HS-27A (cell line): ENCODE results near the gene USP17L10.
"Not testable (repeated sequence)": the region's sequence is repeated elsewhere in the genome, so short reads cannot be mapped to it uniquely, and the experiment has no call there.

Experiments
- DNase-seq: peaks from one replicate; pipeline ENCODE4 v3.0.0-alpha.2; 2012; ENCODE audit warnings: low read depth, missing footprints

USP17L10 gene, protein sequence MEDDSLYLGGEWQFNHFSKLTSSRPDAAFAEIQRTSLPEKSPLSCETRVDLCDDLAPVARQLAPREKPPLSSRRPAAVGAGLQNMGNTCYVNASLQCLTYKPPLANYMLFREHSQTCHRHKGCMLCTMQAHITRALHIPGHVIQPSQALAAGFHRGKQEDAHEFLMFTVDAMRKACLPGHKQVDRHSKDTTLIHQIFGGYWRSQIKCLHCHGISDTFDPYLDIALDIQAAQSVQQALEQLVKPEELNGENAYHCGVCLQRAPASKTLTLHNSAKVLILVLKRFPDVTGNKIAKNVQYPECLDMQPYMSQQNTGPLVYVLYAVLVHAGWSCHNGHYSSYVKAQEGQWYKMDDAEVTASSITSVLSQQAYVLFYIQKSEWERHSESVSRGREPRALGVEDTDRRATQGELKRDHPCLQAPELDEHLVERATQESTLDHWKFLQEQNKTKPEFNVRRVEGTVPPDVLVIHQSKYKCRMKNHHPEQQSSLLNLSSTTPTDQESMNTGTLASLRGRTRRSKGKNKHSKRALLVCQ

DNA sequence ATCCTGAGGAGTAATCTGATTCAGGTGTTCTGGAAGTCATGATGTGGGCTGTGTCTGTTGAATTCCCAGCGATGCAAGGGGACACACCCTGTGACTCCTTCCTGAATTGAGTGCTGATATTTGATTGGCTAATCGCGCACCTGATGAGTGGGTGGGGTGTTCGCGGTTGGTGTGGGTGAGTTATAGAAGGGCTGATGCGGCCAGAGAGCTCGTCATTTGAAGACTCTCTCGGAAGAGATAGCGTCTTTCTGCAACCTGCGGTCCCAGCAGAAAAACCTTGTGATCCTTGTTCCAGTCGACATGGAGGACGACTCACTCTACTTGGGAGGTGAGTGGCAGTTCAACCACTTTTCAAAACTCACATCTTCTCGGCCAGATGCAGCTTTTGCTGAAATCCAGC lies at the start of gene USP17L10:
Gene USP17L10, plus strand, starts transcription at position 301 of the 400 bp plus-strand sequence. Its CDS starts 0 bp downstream, at position 301.
- not testable (repeated sequence) for DNase-seq

DNA sequence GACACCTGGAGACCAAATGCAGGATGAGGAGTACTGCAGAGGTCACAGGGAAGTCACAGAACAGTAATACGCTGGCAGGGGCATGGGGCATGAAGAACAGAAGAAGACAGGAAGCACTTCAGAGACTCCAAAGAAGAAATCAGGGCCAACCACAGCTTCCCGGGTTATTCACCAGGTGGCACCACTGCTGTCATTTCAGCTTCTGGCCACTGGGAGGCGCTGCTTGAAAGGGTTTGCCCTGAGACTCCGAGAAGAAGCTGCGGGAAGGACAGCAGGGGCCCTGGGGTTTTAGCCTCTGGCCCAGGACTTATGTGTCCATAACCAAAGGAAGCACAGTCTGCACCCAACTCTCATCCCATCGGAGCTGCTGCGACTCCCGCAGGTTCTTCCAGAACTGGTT lies 44.5 kb upstream of the USP17L10 start:
- DNase-seq: not testable (repeated sequence)

DNA sequence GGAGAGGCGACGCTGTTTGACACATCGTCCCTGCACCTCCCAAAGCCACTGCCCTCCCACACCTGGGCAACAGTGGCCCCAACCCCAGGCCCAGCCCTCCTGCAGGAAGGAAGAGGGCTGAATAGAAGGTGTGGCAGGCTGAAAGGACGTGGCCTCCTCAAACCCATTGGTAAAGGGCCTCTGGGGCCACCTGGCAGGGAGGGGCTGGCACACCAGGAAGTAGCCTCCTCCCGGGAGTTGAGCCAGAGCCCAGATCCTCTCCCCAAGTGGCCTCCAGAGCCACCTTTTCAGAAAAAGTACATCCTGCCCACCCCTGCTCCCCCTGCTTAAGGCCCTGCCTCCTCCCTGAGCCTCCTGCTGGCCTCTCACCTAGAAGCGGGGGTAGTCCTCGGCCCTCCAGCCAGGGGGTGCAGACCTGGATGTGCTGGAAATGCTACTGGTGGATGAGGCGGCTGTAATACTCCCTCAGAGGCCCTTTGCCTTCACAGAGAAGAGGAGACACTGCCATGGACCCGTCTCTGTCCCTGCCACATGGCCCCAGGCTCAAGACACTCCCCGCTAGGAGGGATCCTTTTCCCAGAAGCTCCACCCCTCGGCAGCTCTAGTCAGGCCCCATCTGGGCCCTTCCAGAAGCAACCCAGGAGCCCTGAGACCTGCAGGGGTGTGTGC lies 40.5 kb upstream of the USP17L10 start, which contains the start of gene FAM90A26:
Gene FAM90A26, plus strand, starts transcription at position 619 of the 669 bp plus-strand sequence. CDS start 2,764 bp downstream, outside the sequence.
- not testable (repeated sequence) for DNase-seq

DNA sequence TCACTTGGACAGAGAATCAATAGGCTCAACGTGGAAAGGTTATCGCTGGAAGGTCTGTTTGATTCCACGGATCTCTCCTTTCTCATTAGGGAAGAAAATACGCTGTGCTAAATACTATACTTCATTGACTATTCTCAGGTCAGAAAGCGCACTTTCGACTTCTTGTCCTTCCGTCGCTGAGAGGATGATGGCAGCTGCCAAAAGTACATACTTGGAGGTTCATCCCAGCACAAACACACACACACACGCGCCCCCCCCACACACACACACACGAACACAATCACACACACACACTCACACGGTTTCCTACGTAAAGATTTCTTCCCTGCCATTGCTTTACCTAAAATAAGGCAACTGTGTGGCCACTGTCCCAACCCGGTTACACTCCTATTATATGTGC lies 4.2 kb downstream of the USP17L10 start:
- DNase-seq: not testable (repeated sequence)

DNA sequence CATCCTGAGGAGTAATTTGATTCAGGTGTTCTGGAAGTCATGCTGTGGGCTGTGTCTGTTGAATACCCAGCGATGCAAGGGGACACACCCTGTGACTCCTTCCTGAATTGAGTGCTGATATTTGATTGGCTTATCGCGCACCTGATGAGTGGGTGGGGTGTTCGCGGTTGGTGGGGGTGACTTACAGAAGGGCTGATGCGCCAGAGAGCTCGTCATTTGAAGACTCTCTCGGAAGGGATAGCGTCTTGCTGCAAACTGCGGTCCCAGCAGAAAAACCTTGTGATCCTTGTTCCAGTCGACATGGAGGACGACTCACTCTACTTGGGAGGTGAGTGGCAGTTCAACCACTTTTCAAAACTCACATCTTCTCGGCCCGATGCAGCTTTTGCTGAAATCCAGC lies 4.6 kb downstream of the USP17L10 start, which contains the start of gene USP17L11:
Gene USP17L11, plus strand, starts transcription at position 301 of the 400 bp plus-strand sequence. Its CDS starts 0 bp downstream, at position 301.
- not testable (repeated sequence) for DNase-seq

DNA sequence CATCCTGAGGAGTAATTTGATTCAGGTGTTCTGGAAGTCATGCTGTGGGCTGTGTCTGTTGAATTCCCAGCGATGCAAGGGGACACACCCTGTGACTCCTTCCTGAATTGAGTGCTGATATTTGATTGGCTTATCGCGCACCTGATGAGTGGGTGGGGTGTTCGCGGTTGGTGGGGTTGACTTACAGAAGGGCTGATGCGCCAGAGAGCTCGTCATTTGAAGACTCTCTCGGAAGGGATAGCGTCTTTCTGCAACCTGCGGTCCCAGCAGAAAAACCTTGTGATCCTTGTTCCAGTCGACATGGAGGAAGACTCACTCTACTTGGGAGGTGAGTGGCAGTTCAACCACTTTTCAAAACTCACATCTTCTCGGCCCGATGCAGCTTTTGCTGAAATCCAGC lies 9.4 kb downstream of the USP17L10 start, which contains the start of gene USP17L12:
Gene USP17L12, plus strand, starts transcription at position 301 of the 400 bp plus-strand sequence. Its CDS starts 0 bp downstream, at position 301.
- not testable (repeated sequence) for DNase-seq

DNA sequence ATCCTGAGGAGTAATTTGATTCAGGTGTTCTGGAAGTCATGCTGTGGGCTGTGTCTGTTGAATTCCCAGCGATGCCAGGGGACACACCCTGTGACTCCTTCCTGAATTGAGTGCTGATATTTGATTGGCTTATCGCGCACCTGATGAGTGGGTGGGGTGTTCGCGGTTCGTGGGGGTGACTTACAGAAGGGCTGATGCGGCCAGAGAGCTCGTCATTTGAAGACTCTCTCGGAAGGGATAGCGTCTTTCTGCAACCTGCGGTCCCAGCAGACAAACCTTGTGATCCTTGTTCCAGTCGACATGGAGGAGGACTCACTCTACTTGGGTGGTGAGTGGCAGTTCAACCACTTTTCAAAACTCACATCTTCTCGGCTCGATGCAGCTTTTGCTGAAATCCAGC lies 14.1 kb downstream of the USP17L10 start, which contains the start of gene USP17L13:
Gene USP17L13, plus strand, starts transcription at position 301 of the 400 bp plus-strand sequence. Its CDS starts 0 bp downstream, at position 301.
- DNase-seq: not testable (repeated sequence)

DNA sequence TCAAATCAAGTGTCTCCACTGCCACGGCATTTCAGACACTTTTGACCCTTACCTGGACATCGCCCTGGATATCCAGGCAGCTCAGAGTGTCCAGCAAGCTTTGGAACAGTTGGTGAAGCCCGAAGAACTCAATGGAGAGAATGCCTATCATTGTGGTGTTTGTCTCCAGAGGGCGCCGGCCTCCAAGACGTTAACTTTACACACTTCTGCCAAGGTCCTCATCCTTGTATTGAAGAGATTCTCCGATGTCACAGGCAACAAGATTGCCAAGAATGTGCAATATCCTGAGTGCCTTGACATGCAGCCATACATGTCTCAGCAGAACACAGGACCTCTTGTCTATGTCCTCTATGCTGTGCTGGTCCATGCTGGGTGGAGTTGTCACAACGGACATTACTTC lies 19.8 kb downstream of the USP17L10 start:
- DNase-seq: not testable (repeated sequence)

DNA sequence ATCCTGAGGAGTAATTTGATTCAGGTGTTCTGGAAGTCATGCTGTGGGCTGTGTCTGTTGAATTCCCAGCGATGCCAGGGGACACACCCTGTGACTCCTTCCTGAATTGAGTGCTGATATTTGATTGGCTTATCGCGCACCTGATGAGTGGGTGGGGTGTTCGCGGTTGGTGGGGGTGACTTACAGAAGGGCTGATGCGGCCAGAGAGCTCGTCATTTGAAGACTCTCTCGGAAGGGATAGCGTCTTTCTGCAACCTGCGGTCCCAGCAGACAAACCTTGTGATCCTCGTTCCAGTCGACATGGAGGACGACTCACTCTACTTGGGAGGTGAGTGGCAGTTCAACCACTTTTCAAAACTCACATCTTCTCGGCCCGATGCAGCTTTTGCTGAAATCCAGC lies 23.6 kb downstream of the USP17L10 start, which contains the start of gene USP17L15:
Gene USP17L15, plus strand, starts transcription at position 301 of the 400 bp plus-strand sequence. Its CDS starts 0 bp downstream, at position 301.
- DNase-seq: not testable (repeated sequence)

DNA sequence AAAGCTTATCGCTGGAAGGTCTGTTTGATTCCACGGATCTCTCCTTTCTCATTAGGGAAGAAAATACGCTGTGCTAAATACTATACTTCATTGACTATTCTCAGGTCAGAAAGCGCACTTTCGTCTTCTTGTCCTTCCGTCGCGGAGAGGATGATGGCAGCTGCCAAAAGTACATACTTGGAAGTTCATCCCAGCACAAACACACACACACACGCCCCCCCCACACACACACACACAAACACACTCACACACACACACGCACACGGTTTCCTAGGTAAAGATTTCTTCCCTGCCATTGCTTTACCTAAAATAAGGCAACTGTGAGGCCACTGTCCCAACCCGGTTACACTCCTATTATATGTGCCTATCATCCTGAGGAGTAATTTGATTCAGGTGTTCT lies 28.0 kb downstream of the USP17L10 start:
- not testable (repeated sequence) for DNase-seq

DNA sequence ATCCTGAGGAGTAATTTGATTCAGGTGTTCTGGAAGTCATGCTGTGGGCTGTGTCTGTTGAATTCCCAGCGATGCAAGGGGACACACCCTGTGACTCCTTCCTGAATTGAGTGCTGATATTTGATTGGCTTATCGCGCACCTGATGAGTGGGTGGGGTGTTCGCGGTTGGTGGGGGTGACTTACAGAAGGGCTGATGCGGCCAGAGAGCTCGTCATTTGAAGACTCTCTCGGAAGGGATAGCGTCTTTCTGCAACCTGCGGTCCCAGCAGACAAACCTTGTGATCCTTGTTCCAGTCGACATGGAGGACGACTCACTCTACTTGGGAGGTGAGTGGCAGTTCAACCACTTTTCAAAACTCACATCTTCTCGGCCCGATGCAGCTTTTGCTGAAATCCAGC lies 33.1 kb downstream of the USP17L10 start, which contains the start of gene USP17L17:
Gene USP17L17, plus strand, starts transcription at position 301 of the 400 bp plus-strand sequence. Its CDS starts 0 bp downstream, at position 301.
- DNase-seq: not testable (repeated sequence)

DNA sequence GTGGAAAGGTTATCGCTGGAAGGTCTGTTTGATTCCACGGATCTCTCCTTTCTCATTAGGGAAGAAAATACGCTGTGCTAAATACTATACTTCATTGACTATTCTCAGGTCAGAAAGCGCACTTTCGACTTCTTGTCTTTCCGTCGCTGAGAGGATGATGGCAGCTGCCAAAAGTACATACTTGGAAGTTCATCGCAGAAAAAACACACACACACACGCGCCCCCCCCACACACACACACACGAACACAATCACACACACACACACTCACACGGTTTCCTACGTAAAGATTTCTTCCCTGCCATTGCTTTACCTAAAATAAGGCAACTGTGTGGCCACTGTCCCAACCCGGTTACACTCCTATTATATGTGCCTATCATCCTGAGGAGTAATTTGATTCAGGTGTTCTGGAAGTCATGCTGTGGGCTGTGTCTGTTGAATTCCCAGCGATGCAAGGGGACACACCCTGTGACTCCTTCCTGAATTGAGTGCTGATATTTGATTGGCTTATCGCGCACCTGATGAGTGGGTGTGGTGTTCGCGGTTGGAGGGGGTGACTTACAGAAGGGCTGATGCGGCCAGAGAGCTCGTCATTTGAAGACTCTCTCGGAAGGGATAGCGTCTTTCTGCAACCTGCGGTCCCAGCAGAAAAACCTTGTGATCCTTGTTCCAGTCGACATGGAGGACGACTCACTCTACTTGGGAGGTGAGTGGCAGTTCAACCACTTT lies 37.7 kb downstream of the USP17L10 start, which contains the start of gene USP17L18:
Gene USP17L18, plus strand, starts transcription at position 678 of the 728 bp plus-strand sequence. Its CDS starts 0 bp downstream, at position 678.
- DNase-seq: not testable (repeated sequence)

DNA sequence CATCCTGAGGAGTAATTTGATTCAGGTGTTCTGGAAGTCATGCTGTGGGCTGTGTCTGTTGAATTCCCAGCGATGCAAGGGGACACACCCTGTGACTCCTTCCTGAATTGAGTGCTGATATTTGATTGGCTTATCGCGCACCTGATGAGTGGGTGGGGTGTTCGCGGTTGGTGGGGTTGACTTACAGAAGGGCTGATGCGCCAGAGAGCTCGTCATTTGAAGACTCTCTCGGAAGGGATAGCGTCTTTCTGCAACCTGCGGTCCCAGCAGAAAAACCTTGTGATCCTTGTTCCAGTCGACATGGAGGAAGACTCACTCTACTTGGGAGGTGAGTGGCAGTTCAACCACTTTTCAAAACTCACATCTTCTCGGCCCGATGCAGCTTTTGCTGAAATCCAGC lies 42.6 kb downstream of the USP17L10 start, which contains the start of gene USP17L19:
Gene USP17L19, plus strand, starts transcription at position 301 of the 400 bp plus-strand sequence. Its CDS starts 0 bp downstream, at position 301.
- not testable (repeated sequence) for DNase-seq

DNA sequence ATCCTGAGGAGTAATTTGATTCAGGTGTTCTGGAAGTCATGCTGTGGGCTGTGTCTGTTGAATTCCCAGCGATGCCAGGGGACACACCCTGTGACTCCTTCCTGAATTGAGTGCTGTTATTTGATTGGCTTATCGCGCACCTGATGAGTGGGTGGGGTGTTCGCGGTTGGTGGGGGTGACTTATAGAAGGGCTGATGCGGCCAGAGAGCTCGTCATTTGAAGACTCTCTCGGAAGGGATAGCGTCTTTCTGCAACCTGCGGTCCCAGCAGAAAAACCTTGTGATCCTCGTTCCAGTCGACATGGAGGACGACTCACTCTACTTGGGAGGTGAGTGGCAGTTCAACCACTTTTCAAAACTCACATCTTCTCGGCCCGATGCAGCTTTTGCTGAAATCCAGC lies 47.4 kb downstream of the USP17L10 start, which contains the start of gene USP17L20:
Gene USP17L20, plus strand, starts transcription at position 301 of the 400 bp plus-strand sequence. Its CDS starts 0 bp downstream, at position 301.
- DNase-seq: not testable (repeated sequence)
